Measurements from ENCODE around the gene UACA.

The UACA gene

GRCh38 chr15:70659662-70660061, 103.7 kb downstream of the UACA start:
- DNase-seq = no peak

DNA sequence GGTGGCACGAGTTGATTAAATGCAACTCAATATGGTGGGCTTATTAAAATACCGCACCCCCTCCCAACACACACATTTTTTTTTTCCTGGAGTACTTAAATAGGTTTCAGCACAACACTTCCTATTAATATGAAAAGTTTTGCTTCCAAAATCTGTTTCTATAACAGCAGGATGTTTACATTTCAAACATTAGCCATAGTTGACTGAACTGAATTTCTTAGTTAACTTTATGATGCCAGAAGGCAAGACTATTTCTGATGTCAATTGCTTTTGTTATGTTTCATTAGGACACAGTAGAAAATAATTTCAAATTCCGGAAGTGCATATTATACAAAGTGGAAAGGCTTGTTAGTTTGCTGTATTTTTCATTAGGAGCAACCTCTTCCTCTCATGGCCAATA, 104.7 kb downstream of the UACA start:
- no peak for DNase-seq

- no peak for DNase-seq
These were observed 109.9 kb downstream of the UACA start for GRCh38 chr15:70653426-70653825.

DNA sequence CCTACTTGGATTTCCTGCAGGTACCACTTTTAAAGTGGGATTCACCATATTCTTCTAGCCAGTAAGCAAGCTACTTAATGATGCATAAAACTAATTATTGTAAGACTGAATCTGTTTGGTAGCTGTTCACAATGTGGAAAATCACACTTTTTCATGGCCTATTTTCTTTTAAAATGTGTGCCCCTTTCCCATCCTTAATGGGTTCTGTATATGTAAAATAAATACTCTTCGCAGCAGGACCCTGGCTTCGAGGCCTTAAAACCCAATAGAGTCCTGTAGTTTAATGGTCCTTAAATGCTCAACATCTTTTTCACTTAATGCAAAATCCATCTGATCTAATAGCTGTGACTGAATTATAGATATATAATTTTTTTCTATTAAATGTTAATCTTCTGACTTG, 111.0 kb downstream of the UACA start:
- no peak for DNase-seq

- DNase-seq = no peak
These were observed 112.0 kb downstream of the UACA start for GRCh38 chr15:70651303-70651845.

DNA sequence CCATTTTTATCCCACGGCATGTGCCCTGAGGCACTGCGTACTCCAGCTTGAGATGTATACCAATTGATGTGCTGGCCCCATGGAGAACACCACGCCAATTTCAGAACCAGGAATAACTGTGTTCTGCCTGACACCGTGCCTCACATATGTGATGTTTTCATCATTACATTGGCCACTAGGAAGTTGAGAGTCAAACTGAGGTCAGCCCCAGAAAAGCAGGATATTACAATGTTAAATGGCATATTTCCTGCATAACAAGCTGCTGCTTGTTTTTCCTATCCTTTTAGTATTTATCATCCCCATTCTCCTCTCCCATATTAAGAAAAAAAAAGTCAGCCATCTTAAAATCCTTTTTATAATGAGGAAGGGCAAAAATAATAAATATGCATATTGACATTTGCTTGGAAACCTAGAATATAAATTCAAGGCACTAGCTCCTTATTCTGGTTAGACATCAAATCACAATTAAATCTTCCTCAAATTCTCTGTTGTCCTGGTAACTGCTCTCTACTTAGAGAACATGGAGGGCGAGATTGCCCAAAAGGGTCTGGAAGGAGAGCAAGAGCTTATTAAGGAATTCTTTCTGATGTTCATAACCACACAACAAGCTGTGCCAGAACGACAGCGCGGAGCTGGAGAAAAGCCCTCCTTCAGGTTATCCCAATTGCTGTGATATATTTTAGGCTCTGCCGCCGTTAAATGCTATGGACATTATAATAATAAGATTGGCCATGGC, 112.6 kb downstream of the UACA start:
- no peak for DNase-seq

DNA sequence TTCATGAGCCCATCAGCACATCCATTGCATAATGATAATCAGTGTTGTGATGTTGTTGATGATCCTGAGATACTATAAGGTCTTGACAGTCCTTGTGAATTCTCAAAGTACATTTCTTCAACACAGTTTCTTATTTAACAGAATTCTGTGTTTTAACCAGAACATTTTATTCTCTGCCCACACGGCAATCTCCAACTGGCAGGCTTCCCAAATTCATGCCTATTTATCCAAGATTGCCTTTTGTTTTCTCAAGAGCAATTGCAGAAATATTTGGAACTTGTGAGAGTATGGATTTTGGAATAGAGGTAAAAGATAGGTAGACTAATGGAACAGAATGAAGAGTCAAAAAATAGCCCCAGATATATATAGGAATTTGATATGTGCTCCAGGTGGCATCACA, 116.0 kb downstream of the UACA start:
- DNase-seq = no peak

- peak; percentile 14 for DNase-seq
These were observed 117.2 kb downstream of the UACA start for GRCh38 chr15:70646169-70646568.

DNA sequence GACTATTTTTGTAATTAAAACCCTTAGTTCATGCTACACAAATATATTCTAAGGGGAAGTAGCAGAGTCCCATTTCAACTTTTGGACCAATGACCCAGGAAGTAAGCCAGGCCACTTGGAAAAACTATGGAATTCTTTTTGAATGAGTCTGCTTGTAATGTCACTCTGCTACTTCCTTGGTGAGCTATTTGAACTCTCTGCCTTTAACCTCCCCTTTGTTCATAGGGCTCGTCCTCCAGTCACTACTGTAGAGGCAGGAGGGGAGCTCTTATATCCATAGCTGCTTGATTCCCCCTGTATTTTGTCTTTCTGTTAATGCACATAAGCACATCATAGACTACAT, 119.6 kb downstream of the UACA start:
- DNase-seq = no peak

DNA sequence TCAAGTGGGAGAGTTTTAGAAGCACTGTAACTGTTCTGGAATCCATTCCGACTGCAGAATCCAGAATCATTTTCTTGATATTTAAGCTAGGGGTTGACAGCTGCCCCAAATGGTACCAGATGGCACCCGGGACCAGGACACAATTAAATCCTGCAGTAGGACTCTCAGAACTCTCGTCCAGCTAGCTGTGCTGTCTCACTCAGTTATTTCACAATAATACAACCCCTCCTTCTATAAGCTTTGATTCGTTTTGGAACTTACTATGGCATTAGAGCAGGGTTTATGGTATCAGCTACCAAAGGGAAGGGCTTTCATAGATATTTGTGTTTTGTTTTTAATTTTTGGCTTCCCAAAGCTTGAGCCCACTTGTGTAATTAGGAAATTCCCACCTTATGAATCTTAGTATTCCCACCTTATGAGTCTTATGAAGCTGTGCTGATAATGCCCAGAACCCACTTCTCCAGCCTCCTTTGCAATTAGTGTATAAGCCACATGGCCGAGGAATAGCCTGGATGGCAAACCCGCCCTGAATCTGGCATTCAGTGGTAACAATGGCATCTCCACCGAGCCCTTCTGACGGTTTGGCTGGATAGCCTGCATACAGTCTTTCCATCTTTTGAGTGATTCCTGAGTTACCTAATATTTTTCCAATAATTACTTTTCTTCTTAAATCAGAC, 120.1 kb downstream of the UACA start:
- no peak for DNase-seq

DNA sequence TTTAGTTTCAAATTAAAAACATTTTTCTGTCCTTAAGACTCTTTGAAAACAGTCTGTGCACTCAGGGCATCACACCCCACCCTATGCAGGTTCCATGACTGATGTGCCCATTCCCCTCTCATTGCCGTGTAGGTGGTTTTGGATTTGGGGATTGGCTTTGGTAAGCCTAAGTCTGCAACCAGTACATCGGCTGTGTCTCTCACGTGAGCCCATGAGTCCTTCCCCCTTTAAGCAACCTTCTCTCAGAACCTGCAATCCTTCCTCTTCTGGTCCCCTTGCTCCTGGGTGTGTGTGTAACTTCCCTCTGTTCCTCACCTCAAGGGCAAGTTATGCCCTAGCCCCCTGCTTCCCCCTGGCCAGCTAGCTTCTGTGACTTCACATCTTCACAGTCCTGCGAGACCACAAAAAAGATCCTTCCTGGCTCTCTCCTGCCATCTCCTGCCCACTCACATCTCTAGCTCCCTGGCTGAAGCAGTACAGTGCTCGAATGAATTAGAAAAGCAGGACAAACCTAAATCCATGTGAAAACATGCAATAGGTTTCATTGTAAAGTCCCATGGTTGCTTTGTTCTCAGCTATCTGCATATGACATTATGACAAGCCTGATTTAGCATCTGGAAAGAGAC, 126.7 kb downstream of the UACA start:
- peak; percentile 9 for DNase-seq

DNA sequence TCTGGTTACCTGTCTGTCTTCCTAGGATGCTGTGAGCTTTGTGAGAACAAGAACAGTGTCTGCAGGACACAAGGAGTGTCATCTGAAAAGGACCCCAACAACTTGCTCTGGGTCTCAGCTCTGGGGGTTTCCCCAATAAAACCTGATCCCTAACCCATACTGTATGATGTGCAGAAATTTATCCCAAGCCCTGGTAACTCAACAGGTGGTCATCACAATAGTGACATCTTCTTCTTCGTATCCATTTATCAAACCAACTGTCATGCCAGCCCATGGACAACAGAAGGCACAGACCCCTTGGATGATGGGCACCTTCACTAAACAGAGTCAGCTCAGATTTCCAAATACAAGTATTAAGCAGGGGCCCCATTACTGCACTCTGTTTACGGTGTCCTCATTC, 127.5 kb downstream of the UACA start:
- no peak for DNase-seq

DNA sequence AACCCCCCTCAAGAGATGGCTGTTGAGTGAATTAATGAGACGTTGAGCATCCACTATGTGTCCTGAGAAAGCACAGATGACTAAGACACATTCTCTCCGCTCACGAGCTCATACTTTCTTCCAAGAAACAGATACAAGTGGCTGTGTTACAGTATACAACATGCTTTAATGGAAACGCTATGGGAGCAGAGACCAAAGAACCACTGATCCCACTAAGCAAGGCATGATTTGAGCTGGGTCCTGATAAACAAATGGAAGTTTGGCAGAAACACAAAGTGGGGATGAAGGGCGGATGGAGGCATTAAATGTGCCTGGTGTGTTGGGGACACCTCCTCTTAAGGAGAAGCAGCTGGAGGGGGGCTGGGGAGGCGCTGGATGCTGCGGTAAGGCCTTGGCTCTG, 129.4 kb downstream of the UACA start:
- DNase-seq = no peak

DNA sequence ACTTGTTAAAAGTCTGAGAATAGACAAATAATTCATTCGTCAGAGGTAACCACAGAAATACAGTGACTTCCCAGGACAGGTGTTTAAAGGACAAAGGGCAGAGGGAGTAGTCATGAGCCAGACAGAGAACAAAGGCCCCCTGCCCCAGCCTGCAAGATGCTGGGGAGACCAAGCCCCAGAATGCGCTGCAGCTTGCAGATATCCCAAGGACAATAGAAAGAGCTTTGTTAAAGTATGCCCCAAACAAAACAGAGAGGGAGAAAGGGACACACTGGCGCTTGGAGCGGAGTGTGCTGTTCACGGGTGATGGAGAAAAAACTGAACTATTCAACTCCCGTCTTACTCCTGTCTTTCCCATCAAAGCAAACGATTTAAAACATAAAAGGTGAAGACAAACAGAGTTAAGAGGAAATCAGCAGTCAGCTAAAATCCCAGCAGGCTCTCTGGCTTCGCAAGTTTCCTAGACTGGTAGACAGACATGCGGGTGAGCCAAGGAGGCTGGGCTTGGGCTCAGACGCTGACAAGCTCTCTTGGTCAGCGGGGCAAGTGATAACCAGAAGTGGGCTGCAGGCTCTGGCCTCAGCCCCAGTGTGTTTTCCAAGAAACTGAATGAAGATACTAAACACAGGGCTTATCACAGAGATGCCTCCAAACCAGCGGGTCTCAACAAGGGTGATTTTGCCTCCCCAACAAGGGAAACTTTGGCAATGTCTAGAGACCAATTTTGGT, 130.1 kb downstream of the UACA start:
- no peak for DNase-seq

GRCh38 chr15:70632491-70633102, 130.8 kb downstream of the UACA start:
- peak; percentile 13 for DNase-seq

GRCh38 chr15:70632079-70632478, 131.3 kb downstream of the UACA start:
- DNase-seq = no peak

DNA sequence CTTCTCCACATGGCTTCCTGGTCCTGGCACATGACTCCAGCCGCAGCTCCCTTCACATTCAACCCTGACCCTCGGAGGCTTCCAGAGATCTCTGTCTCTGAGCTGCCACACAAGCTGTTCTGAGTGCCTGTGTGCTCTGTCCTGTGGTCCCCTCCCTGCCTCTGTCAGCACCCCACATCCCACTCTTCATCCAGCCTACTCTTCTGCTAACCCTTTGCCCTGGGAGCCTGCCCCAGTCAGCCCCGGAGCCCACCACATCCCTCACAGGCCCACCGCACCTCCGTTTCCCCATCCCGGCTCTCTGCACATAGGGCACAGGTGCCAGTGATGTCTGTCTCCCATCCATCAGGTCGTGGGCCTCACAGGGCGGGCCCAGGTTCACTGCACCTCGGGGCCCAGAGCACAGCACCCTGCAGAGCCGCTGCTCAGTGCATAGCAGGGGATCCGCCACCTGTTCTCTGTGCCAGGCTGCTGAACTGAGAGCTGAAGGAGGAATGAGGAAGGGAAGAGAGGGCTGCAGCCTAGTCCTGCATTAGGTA, 133.6 kb downstream of the UACA start:
- no peak for DNase-seq

- DNase-seq = no peak
These were observed 134.8 kb downstream of the UACA start for GRCh38 chr15:70628549-70628896.

GRCh38 chr15:70627734-70628548, 135.4 kb downstream of the UACA start:
- no peak for DNase-seq

- no peak for DNase-seq
These were observed 136.0 kb downstream of the UACA start for GRCh38 chr15:70627322-70627721.

- peak; percentile 28 for DNase-seq
These were observed 137.9 kb downstream of the UACA start for GRCh38 chr15:70625438-70625837.

- no peak for DNase-seq
These were observed 138.3 kb downstream of the UACA start for GRCh38 chr15:70625011-70625410.

All from inflammatory macrophage treated with lipopolysaccharide for 4 hours (primary cell).